Kidney tubule cell (primary cell): ENCODE results near the gene SPTBN5.

Experiments
- DNase-seq: peaks from one replicate; pipeline ENCODE4 v3.0.0-alpha.2; 2018; ENCODE audit warnings: low spot score

SPTBN5 gene

GRCh38 chr15:41866263-41866703, 27.6 kb downstream of the SPTBN5 start:
- no peak for DNase-seq

- DNase-seq = no peak
These were observed 28.3 kb downstream of the SPTBN5 start for GRCh38 chr15:41865490-41866055.

- peak; percentile 20 for DNase-seq
These were observed 31.2 kb downstream of the SPTBN5 start for GRCh38 chr15:41862515-41863116.

GRCh38 chr15:41861736-41862356, 32.0 kb downstream of the SPTBN5 start:
- DNase-seq = no peak

- no peak for DNase-seq
These were observed 33.6 kb downstream of the SPTBN5 start for GRCh38 chr15:41860049-41860828.

GRCh38 chr15:41858756-41859155, 35.1 kb downstream of the SPTBN5 start:
- DNase-seq = no peak

- DNase-seq = no peak
These were observed 36.5 kb downstream of the SPTBN5 start for GRCh38 chr15:41857316-41857715.

GRCh38 chr15:41856716-41857115, 37.1 kb downstream of the SPTBN5 start:
- DNase-seq = no peak

GRCh38 chr15:41856262-41856661, 37.6 kb downstream of the SPTBN5 start:
- DNase-seq = no peak

GRCh38 chr15:41855261-41855961, 38.4 kb downstream of the SPTBN5 start:
- no peak for DNase-seq

GRCh38 chr15:41854443-41854842, 39.4 kb downstream of the SPTBN5 start:
- no peak for DNase-seq

GRCh38 chr15:41853831-41854230, 40.0 kb downstream of the SPTBN5 start:
- DNase-seq = no peak

GRCh38 chr15:41852736-41853590, 40.9 kb downstream of the SPTBN5 start:
- DNase-seq = no peak

- no peak for DNase-seq
These were observed 42.0 kb downstream of the SPTBN5 start for GRCh38 chr15:41851755-41852370.

GRCh38 chr15:41851167-41851523, 42.7 kb downstream of the SPTBN5 start:
- DNase-seq = no peak

- no peak for DNase-seq
These were observed 43.2 kb downstream of the SPTBN5 start for GRCh38 chr15:41850482-41851166.

GRCh38 chr15:41849861-41850260, 44.0 kb downstream of the SPTBN5 start:
- DNase-seq = no peak

- DNase-seq = no peak
These were observed 44.6 kb downstream of the SPTBN5 start for GRCh38 chr15:41849204-41849603.

GRCh38 chr15:41848631-41849030, 45.2 kb downstream of the SPTBN5 start:
- no peak for DNase-seq

- no peak for DNase-seq
These were observed 45.9 kb downstream of the SPTBN5 start for GRCh38 chr15:41847981-41848380.
